GM19099 (cell line): ENCODE data around the gene TBPL1.

Source experiments
- POLR2A ChIP-seq: IDR thresholded peaks from 3 replicates; pipeline ENCODE4 v1.6.1; 2011; ENCODE audit warnings: low read depth; ENCODE audit not compliant: insufficient read length; ENCODE audit errors: extremely low read depth

The TBPL1 gene

GRCh38 chr6:133948472-133948871 lies 4.6 kb upstream of the TBPL1 start:
- no peak for TF ChIP-seq POLR2A

- no peak for TF ChIP-seq POLR2A
These were observed 1.8 kb upstream of the TBPL1 start for GRCh38 chr6:133951227-133951626.

- peak; percentile 78 for TF ChIP-seq POLR2A
These were observed 876 bp upstream of the TBPL1 start for GRCh38 chr6:133951881-133952814.

- TF ChIP-seq POLR2A, result no peak
These were observed 801 bp downstream of the TBPL1 start for GRCh38 chr6:133953634-133954415.

GRCh38 chr6:133954657-133955576 lies 1.9 kb downstream of the TBPL1 start:
- no peak for TF ChIP-seq POLR2A

- TF ChIP-seq POLR2A, result no peak
These were observed 2.8 kb downstream of the TBPL1 start for GRCh38 chr6:133955582-133956415.

GRCh38 chr6:133956416-133957049 lies 3.5 kb downstream of the TBPL1 start:
- TF ChIP-seq POLR2A, result no peak

- TF ChIP-seq POLR2A, result no peak
These were observed 4.2 kb downstream of the TBPL1 start for GRCh38 chr6:133957227-133957626.

- no peak for TF ChIP-seq POLR2A
These were observed 4.8 kb downstream of the TBPL1 start for GRCh38 chr6:133957780-133958242.

- no peak for TF ChIP-seq POLR2A
These were observed 5.8 kb downstream of the TBPL1 start for GRCh38 chr6:133958791-133959190.

- TF ChIP-seq POLR2A, result no peak
These were observed 6.8 kb downstream of the TBPL1 start for GRCh38 chr6:133959667-133960368.

- no peak for TF ChIP-seq POLR2A
These were observed 8.8 kb downstream of the TBPL1 start for GRCh38 chr6:133961831-133962230.

- TF ChIP-seq POLR2A, result no peak
These were observed 11.0 kb downstream of the TBPL1 start for GRCh38 chr6:133964052-133964451.

- no peak for TF ChIP-seq POLR2A
These were observed 11.7 kb downstream of the TBPL1 start for GRCh38 chr6:133964702-133965101.
